ENCODE measurements around the gene SLC25A21.
"Not testable (repeated sequence)": the region's sequence is repeated elsewhere in the genome, so short reads cannot be mapped to it uniquely, and the experiment has no call there.

SLC25A21 gene

DNA sequence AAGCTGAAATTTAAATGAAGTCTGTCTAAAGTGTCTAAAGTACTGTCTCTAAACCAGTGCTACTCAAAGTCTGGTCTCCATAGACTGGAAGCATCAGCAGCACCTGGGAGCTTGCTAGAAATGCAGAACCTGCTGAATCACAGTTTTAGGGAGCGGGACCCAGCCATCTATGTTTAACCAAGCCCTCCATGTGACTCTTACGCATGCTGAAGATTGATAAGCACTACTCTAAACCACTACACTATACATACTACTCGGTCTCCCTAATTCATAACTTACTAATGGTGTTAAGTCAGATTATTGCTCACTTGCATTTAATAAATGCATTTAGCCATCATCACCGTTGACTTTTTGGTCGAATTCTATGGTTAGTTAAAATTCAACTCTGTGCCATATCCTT lies 88.8 kb downstream of the SLC25A21 start:
- DNase-seq = no peak

GRCh38 chr14:37082449-37082848 lies 90.0 kb downstream of the SLC25A21 start:
- no peak for DNase-seq

GRCh38 chr14:37081856-37082255 lies 90.5 kb downstream of the SLC25A21 start:
- DNase-seq = no peak

DNA sequence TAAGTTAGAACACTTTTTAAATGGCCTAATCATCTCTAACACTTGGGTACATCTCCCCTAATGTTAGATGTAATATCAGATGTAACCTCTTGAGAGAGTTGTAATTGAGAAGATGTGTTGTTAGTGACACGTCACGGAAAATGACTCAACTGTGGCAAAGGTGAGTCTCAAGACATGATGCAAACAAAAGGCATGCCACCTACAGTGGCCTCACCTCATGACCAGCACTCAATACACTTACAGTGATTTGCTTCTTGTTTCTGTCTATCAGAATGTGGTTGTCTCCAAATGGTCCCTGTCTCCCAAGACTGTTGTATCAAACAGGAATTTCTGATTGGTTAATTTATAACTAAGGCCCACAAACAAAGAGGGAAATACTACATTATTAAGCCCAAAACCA lies 91.2 kb downstream of the SLC25A21 start:
- DNase-seq = no peak

- no peak for DNase-seq
Measured at GRCh38 chr14:37078131-37078530, 94.3 kb downstream of the SLC25A21 start.

- not testable (repeated sequence) for DNase-seq
Measured at GRCh38 chr14:37074320-37074719, 98.1 kb downstream of the SLC25A21 start.

- no peak for DNase-seq
Measured at GRCh38 chr14:37063467-37064240, 108.8 kb downstream of the SLC25A21 start.

- DNase-seq = no peak
Measured at GRCh38 chr14:37062191-37062803, 110.1 kb downstream of the SLC25A21 start.

DNA sequence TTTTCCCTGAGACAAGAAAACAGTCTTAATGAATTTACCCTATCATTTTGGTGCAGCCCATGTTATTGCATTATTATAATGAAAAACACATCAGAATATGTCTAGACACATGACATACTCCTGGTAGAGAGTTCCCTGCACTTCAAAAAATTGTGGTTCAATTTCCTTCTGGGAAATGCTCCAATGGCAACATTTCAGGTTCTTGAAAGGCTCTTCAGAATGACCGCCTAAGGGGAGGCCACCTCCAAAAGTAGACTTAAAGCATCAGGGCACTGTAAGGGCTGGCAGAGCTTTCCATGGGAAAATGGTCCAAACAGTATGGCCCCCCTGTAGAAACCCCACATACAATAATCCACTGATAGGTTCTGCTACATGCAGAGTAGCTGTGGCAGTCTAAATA lies 110.7 kb downstream of the SLC25A21 start:
- DNase-seq = no peak

DNA sequence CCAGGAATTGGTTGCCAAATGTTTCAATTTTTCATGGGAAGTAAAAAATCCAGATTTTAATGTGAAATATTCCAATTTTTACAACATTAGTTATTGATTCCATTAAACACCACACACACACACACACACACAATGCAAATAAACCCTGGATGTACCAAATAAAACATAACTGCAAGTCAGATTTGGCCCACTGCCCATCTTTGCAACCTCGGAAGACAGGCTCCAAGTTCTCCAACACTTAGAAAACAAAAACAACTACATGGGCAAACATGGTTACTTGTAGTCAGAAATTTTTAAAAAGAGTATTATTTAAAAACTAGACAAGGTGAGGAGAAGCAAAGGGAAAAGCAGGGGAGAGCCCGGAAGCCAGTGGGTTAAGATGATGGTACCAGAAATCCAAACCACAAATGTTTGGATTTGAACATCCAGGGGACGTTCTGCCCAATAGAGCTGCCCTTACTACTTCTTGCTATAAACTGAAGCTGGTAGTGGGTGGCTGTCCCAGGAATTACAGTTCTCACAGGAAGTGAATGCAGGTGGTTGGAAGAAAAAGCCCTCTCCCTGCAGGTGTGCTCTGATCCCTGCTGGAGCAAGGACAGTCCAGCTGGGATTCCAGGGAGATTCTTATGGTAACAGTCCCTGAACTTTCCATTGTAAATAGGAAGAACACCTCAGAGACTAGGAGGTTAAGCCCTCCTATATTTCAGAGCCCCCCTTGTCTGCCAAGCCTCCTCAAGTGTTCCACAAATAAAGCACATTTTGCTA lies 111.7 kb downstream of the SLC25A21 start:
- DNase-seq = no peak

DNA sequence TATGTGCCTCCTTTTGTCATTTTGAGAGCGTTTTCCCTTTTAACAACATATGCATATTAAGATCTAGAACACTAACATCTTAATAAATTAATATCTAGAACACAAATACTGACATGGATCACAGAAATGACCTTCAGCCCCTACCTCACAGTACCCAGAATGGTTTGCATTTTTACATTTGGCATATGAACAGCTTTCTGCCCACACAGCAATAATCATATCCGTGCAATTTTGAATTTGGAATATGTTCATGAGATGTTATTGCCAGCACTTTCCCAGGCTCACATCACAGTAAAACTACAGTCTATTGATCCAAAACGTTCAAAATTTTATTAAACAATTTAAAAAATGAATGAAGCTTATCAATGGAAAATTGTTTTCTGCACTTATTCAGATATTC lies 114.6 kb downstream of the SLC25A21 start:
- DNase-seq = no peak

DNA sequence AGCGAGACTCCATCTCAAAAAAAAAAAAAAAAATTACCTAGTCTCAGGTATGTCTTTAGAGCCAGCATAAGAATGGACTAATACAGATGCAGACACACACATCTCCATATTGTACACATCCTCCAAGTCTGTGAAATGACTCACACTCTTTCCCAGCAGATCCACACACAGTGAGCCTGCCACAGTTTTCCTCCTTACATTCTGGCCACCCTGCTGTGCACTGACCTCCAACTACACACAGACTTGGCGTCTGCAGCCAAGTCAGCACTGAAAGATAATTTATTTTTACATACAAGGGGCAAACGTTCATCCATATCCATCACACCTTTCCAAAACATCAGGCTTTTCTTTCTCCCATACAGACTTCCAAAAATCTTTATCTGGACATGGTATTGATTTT lies 115.9 kb downstream of the SLC25A21 start:
- DNase-seq = no peak

- no peak for DNase-seq
Measured at GRCh38 chr14:37054869-37055268, 117.5 kb downstream of the SLC25A21 start.

GRCh38 chr14:37054144-37054543 lies 118.3 kb downstream of the SLC25A21 start:
- DNase-seq = no peak

- no peak for DNase-seq
Measured at GRCh38 chr14:37051680-37052079, 120.7 kb downstream of the SLC25A21 start.

- DNase-seq = no peak
Measured at GRCh38 chr14:37051153-37051552, 121.3 kb downstream of the SLC25A21 start.

- DNase-seq = no peak
Measured at GRCh38 chr14:37048666-37049071, 123.7 kb downstream of the SLC25A21 start.

- DNase-seq = no peak
Measured at GRCh38 chr14:37047996-37048395, 124.4 kb downstream of the SLC25A21 start.

DNA sequence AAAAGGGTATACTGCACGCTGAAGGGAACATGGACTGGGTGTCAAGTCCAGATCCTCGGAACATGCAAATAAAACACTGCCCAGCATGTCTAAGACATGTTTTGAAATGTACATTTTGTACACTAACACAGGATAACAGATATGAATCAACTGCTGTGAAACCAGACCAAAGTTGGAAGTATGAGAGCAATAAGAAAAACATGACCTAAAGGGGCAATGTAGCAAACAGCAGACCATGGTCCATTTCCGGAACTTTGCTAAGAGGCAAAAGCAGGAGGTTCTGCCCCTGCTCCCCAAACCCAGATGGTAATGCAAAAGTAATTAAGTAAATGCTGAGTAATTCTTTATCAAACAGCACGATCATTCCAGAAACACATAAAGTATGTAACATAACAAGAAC lies 125.2 kb downstream of the SLC25A21 start:
- no peak for DNase-seq

GRCh38 chr14:37046815-37047214 lies 125.6 kb downstream of the SLC25A21 start:
- DNase-seq = no peak

- DNase-seq = no peak
Measured at GRCh38 chr14:37045340-37046061, 126.9 kb downstream of the SLC25A21 start.

DNA sequence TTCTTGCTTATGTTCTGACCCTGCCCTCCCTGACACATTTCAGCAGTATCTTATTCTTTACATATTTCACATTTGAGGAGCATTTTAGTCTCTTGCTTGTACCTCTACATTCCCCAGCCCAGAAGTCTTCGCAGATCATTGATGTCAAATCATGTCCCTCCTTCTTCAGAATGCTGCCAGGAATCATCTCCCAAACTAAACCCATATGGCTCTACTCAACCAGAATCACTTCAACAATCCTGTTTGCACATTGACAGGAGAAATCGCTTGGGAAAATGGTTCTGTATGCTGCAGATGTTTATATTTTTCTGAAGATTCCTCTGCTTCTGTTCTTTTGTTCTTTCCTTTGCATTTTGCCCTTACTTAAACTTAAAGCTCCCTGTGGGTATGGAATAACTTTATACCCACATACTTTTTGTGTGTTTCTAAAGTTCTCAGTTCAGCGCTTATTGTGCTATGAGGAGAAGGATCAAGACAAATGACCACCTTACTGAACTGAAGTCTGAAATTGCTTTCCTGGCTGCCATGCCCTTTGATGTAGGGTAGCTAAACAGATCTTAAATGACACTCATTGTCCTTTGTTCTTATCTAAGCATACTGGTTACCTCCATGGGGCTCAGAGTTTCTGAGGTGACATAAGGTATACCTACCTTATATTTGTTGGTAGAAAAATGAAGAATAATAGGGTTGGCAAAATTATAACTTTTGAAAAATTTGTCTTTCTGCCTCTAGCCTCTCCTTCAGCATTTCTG lies 134.6 kb downstream of the SLC25A21 start:
- DNase-seq = no peak
